Tibial nerve (tissue), 4 donors: ENCODE data around the gene EIF2AK2. TPM values are rescaled to one million over a fixed set of nuclear protein-coding genes. Genes with fewer than 3 reads are reported as not detected.

ENCODE experiments used
- DNase-seq, 2 donors: peaks; one replicate each; pipeline ENCODE4 v3.0.0-alpha.2; 2019; ENCODE audit warnings: low spot score in 2 of 2
- H3K27ac ChIP-seq, 4 donors: fragments of 200-600 bp; sonication (generic) in 3 of 4; one replicate each; pipeline ENCODE4 v1.5.1; 2017 to 2019; ENCODE audit warnings: mild to moderate bottlenecking in 1 of 4
- H3K27me3 ChIP-seq, 2 donors: fragments of 200-600 bp; sonication (generic) in 1 of 2; one replicate each; pipeline versions ENCODE4 v1.5.1 to v1.6.0; 2017 to 2019
- H3K36me3 ChIP-seq, 3 donors: fragments of 200-600 bp; sonication (generic); one replicate each; pipeline ENCODE4 v1.5.1; 2018 to 2019
- H3K4me1 ChIP-seq, 4 donors: fragments of 200-600 bp; sonication (generic) in 3 of 4; one replicate each; pipeline ENCODE4 v1.5.1; 2017 to 2019
- H3K4me3 ChIP-seq, 4 donors: fragments of 200-600 bp; sonication (generic) in 3 of 4; one replicate each; pipeline ENCODE4 v1.5.1; 2017 to 2019; ENCODE audit warnings: mild to moderate bottlenecking in 1 of 4, moderate library complexity in 1 of 4
- H3K9me3 ChIP-seq, 4 donors: fragments of 200-600 bp; sonication (generic) in 3 of 4; one replicate each; pipeline ENCODE4 v1.5.1; 2017 to 2019
- CTCF ChIP-seq, 5 experiments: fragments of 200-600 bp in 3 of 5; fragments of 450-650 bp in 2 of 5; sonication (generic) in 3 of 5; IDR thresholded peaks; one replicate each; pipeline ENCODE4 v1.5.1; 2016 to 2019; ENCODE audit warnings: antibody characterized with exemption in 5 of 5, mild to moderate bottlenecking in 3 of 5, moderate library complexity in 2 of 5
- EP300 ChIP-seq, 2 donors: sonication (generic); formaldehyde crosslinking; IDR thresholded peaks; one replicate each; pipeline ENCODE4 v1.6.1; 2017; ENCODE audit warnings: antibody characterized with exemption in 2 of 2, mild to moderate bottlenecking in 1 of 2
- POLR2A ChIP-seq, 2 donors: fragments of 450-650 bp; IDR thresholded peaks; one replicate each; pipeline ENCODE4 v1.6.1; 2017; ENCODE audit warnings: antibody characterized with exemption in 2 of 2, mild to moderate bottlenecking in 2 of 2, moderate library complexity in 2 of 2
- WGBS, 2 donors: methylation state at CpG; one replicate each; pipeline ENCODE4 v1.1.5; 2018; 5-methylcytosine and 5-hydroxymethylcytosine counted together
- total RNA-seq, 4 donors: library from RNA; depleted of rRNA; stranded (reverse); fragments of >200 nt; gene quantifications; one replicate each; pipeline ENCODE4 v1.1.0, GENCODE V29; 2016

EIF2AK2 gene
- total RNA-seq, 4 donors from 2014 or later: 21.6 to 36.0 (median 25.7) TPM

DNA sequence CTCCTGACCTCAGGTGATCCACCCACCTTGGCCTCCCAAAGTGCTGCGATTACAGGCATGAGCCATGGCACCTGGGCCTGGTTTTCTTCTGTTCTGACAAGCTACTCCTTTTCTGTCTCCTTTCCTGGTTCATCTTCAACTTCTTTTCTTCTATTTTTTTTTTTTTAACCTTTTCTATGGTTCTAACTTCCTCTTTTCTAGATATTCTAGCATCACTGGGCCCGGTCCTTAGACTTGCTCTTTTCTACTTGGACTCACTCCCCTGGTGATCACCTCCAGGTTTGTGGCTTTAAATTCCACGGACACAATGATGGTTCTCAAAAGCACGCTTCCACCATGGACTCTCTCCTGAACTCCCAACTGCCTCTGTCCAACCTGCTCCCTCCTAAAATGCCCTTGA is 2.0 kb downstream of the EIF2AK2 start:
- Histone ChIP-seq H3K27me3 (no peaks in the 10 kb centered on the region), H3K36me3 (peaks cover 0 to 6% (median 0%) of the 10 kb centered on the region in 3 donors), H3K4me3 (no peak overlapping the region), H3K27ac (no peak overlapping the region), H3K9me3 (no peaks in the 10 kb centered on the region), H3K4me1 (peaks cover 3 to 32% (median 13%) of the 10 kb centered on the region in 4 donors)
- TF ChIP-seq CTCF (IDR thresholded peaks at IDR 0.05) (no peak), POLR2A (IDR thresholded peaks at IDR 0.05) (no peak), EP300 (IDR thresholded peaks at IDR 0.05) (no peak)
- DNase-seq: no peak
- WGBS, 2 donors: 94 to 95% methylated on average over 4 of the region's 4 CpGs

GRCh38 chr2:37153224-37153623 is 3.6 kb downstream of the EIF2AK2 start:
- TF ChIP-seq EP300 (IDR thresholded peaks at IDR 0.05) (no peak), CTCF (IDR thresholded peaks at IDR 0.05) (no peak), POLR2A (IDR thresholded peaks at IDR 0.05) (no peak)
- Histone ChIP-seq H3K4me1 (peaks cover 3 to 33% (median 13%) of the 10 kb centered on the region in 4 donors), H3K9me3 (no peaks in the 10 kb centered on the region), H3K27me3 (no peaks in the 10 kb centered on the region), H3K27ac (no peak overlapping the region), H3K4me3 (no peak overlapping the region), H3K36me3 (peaks cover 0 to 8% (median 0%) of the 10 kb centered on the region in 3 donors)
- DNase-seq: no peak
- 88 to 98% methylated on average over 5 of the region's 5 CpGs for WGBS, 2 donors

GRCh38 chr2:37149626-37150322 is 7.0 kb downstream of the EIF2AK2 start:
- no peak overlapping the region for H3K4me3 ChIP-seq
- peaks cover 0 to 13% (median 0%) of the 10 kb centered on the region in 4 donors for H3K4me1 ChIP-seq
- no peaks in the 10 kb centered on the region for H3K9me3 ChIP-seq
- TF ChIP-seq POLR2A (IDR thresholded peaks at IDR 0.05): no peak
- TF ChIP-seq EP300 (IDR thresholded peaks at IDR 0.05): no peak
- no peak for TF ChIP-seq CTCF (IDR thresholded peaks at IDR 0.05)
- WGBS, 2 donors: 45 to 48% methylated on average over 6 of the region's 6 CpGs
- no peak overlapping the region for H3K27ac ChIP-seq
- peaks cover 0 to 41% (median 0%) of the 10 kb centered on the region in 3 donors for H3K36me3 ChIP-seq
- DNase-seq: no peak
- no peaks in the 10 kb centered on the region for H3K27me3 ChIP-seq

- Histone ChIP-seq H3K4me3 (no peak overlapping the region), H3K36me3 (peaks cover 0 to 49% (median 0%) of the 10 kb centered on the region in 3 donors), H3K4me1 (peaks cover 0 to 11% (median 0%) of the 10 kb centered on the region in 4 donors), H3K27ac (no peak overlapping the region), H3K27me3 (no peaks in the 10 kb centered on the region), H3K9me3 (no peaks in the 10 kb centered on the region)
- TF ChIP-seq CTCF (IDR thresholded peaks at IDR 0.05): no peak
- no peak for TF ChIP-seq POLR2A (IDR thresholded peaks at IDR 0.05)
- no peak for TF ChIP-seq EP300 (IDR thresholded peaks at IDR 0.05)
- 91 to 95% methylated on average over 7 of the region's 7 CpGs for WGBS, 2 donors
- no peak for DNase-seq
These were observed 8.5 kb downstream of the EIF2AK2 start for GRCh38 chr2:37148325-37148724.

DNA sequence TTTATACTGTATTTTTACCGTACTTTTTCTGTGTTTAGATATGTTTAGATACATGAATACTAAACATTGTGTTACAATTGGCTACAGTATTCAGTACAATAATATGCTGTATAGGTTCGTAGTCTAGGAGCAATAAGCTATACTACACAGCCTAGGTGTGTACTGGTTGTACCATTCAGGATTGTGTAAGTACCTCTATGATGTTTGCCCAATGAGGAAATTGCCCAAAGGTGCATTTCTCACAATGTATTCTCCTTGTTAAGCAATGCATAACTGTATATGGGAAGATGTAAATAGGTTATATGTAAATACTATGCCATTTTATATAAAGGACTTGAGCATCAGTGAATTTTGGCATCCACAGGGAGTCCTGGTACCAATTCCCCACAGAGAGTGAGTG is 10.7 kb downstream of the EIF2AK2 start:
- no peak for DNase-seq
- H3K36me3 ChIP-seq: peaks cover 0 to 69% (median 0%) of the 10 kb centered on the region in 3 donors
- 94 to 95% methylated on average over 2 of the region's 2 CpGs for WGBS, 2 donors
- H3K9me3 ChIP-seq: no peaks in the 10 kb centered on the region
- no peak overlapping the region for H3K27ac ChIP-seq
- peaks cover 0 to 11% (median 0%) of the 10 kb centered on the region in 4 donors for H3K4me1 ChIP-seq
- H3K27me3 ChIP-seq: no peaks in the 10 kb centered on the region
- TF ChIP-seq POLR2A (IDR thresholded peaks at IDR 0.05): no peak
- no peak for TF ChIP-seq CTCF (IDR thresholded peaks at IDR 0.05)
- no peak for TF ChIP-seq EP300 (IDR thresholded peaks at IDR 0.05)
- no peak overlapping the region for H3K4me3 ChIP-seq
